K562 (cell line): ENCODE results near the gene MEAF6. TPM values are rescaled to one million over a fixed set of nuclear protein-coding genes. Genes with fewer than 3 reads are reported as not detected.
A peak's percentile ranks its signal among the peaks of the same experiment; 100 is the strongest.

Source experiments
- ARID3A ChIP-seq: IDR thresholded peaks from 2 replicates; pipeline ENCODE4 v1.6.1; 2012; ENCODE audit warnings: low read depth, low read length, improper control_type of control experiment, borderline replicate concordance
- BACH1 ChIP-seq: fragments of 200-800 bp; sonication (Bioruptor generic); IDR thresholded peaks from 2 replicates; pipeline ENCODE4 v1.6.1; 2016; ENCODE audit warnings: missing genetic modification characterization, missing compliant biosample characterization
- BHLHE40 ChIP-seq: IDR thresholded peaks from 2 replicates; pipeline ENCODE4 v1.6.1; 2011; ENCODE audit warnings: low read length, improper control_type of control experiment
- CCNT2 ChIP-seq: IDR thresholded peaks from 2 replicates; pipeline ENCODE4 v1.6.1; 2011; ENCODE audit warnings: borderline replicate concordance, low read depth, mild to moderate bottlenecking, moderate library complexity, mixed read lengths, low read length; ENCODE audit not compliant: insufficient read length; ENCODE audit errors: extremely low read depth
- DLX4 ChIP-seq: fragments of 250-450 bp; sonication (Bioruptor Pico); IDR thresholded peaks from 2 replicates; pipeline ENCODE4 v1.6.1; 2021; ENCODE audit warnings: mild to moderate bottlenecking
- ELK3 ChIP-seq: fragments of 450-650 bp; formaldehyde crosslinking; IDR thresholded peaks from 2 replicates; pipeline ENCODE4 v1.4.0; 2020; ENCODE audit warnings: mild to moderate bottlenecking
- HBP1 ChIP-seq: fragments of 450-650 bp; formaldehyde crosslinking; IDR thresholded peaks from 2 replicates; pipeline ENCODE4 v1.4.0; 2022; ENCODE audit warnings: missing genetic modification characterization
- MYC ChIP-seq, 2 experiments: fragments of 250-450 bp in 1 of 2; sonication (Bioruptor Pico) in 1 of 2; IDR thresholded peaks; 2 replicates each; pipeline versions ENCODE4 v1.5.1 to v1.6.1; 2012 to 2021; ENCODE audit warnings: low read depth in 2 of 2, borderline replicate concordance in 1 of 2, improper control_type of control experiment in 1 of 2, low read length in 1 of 2, mild to moderate bottlenecking in 1 of 2, moderate library complexity in 1 of 2
- NELFE ChIP-seq: IDR thresholded peaks from 2 replicates; pipeline ENCODE4 v1.6.1; 2011; ENCODE audit warnings: mild to moderate bottlenecking; ENCODE audit not compliant: insufficient read depth, insufficient read length
- NONO ChIP-seq, 2 experiments: fragments of 200-400 bp in 1 of 2; fragments of 450-650 bp in 1 of 2; formaldehyde crosslinking in 1 of 2; IDR thresholded peaks; 2 replicates each; pipeline ENCODE4 v1.6.1; 2017; ENCODE audit warnings: low read depth in 2 of 2, mild to moderate bottlenecking in 2 of 2, moderate library complexity in 2 of 2, low read length in 1 of 2
- PHB ChIP-seq: fragments of 250-450 bp; sonication (Bioruptor Pico); IDR thresholded peaks from 2 replicates; pipeline ENCODE4 v1.5.0; 2021
- PHF20 ChIP-seq: fragments of 450-650 bp; IDR thresholded peaks from 2 replicates; pipeline ENCODE4 v1.6.1; 2018; ENCODE audit not compliant: partially characterized antibody
- POLR2AphosphoS5 ChIP-seq: IDR thresholded peaks from 2 replicates; pipeline ENCODE4 v1.6.1; 2011; ENCODE audit warnings: mild to moderate bottlenecking, low read depth, low read length, moderate library complexity; ENCODE audit not compliant: control insufficient read depth, insufficient read depth
- RBM17 ChIP-seq: fragments of 200-400 bp; formaldehyde crosslinking; IDR thresholded peaks from 2 replicates; pipeline ENCODE4 v1.6.1; 2017; ENCODE audit warnings: low read depth, mild to moderate bottlenecking, low read length, borderline replicate concordance
- RBM39 ChIP-seq: fragments of 200-400 bp; formaldehyde crosslinking; optimal IDR thresholded peaks from 2 replicates; pipeline ENCODE3; 2018; ENCODE audit warnings: low read depth, low read length
- ZBTB17 ChIP-seq: fragments of 450-650 bp; formaldehyde crosslinking; IDR thresholded peaks from 2 replicates; pipeline ENCODE4 v1.4.0; 2020; ENCODE audit warnings: mild to moderate bottlenecking
- ZEB2 ChIP-seq: fragments of 450-650 bp; IDR thresholded peaks from 2 replicates; pipeline ENCODE4 v1.6.1; 2016
- ZNF146 ChIP-seq: IDR thresholded peaks from one replicate; pipeline ENCODE4 v1.6.1; 2018; ENCODE audit warnings: missing compliant biosample characterization; ENCODE audit not compliant: unreplicated experiment
- ZNF280B ChIP-seq: fragments of 250-450 bp; sonication (Bioruptor Pico); IDR thresholded peaks from 2 replicates; pipeline ENCODE4 v1.5.1; 2021; ENCODE audit warnings: mild to moderate bottlenecking
- ZNF507 ChIP-seq: conservative IDR thresholded peaks from 2 replicates; pipeline ENCODE4 v1.6.1; 2017; ENCODE audit warnings: missing genetic modification characterization, missing compliant biosample characterization
- ZNF589 ChIP-seq: fragments of 200-800 bp; sonication (Bioruptor generic); IDR thresholded peaks from 2 replicates; pipeline ENCODE4 v1.6.1; 2016; ENCODE audit warnings: low read depth, missing genetic modification characterization, missing compliant biosample characterization
- polyA plus RNA-seq, 8 experiments: library from polyadenylated mRNA; depleted of rRNA in 4 of 8; stranded (reverse) in 5 of 8; unstranded in 3 of 8; fragments of >200 nt; fragmentation: Nextera tagmentation in 2 of 8; fragmentation: Illumina TruSeq in 1 of 8; extraction: Ambion mirVana in 2 of 8; extraction: Trizol in 1 of 8; gene quantifications; 2 replicates each; pipeline versions ENCODE4 v1.2.1 to v1.2.3, GENCODE V29; 2011 to 2014; ENCODE audit warnings: inconsistent platforms in 1 of 8, missing spikeins in 1 of 8
- total RNA-seq, 7 experiments: library from RNA; depleted of rRNA in 6 of 7; stranded (reverse); fragments of >200 nt in 6 of 7; fragmentation: Illumina TruSeq in 2 of 7; extraction: Trizol in 2 of 7; gene quantifications; 2 replicates each; pipeline versions ENCODE4 v1.2.1 to v1.2.3, GENCODE V29; 2011 to 2021; ENCODE audit warnings: low replicate concordance in 1 of 7

MEAF6 gene
- total and polyA plus RNA-seq, 9 of the 15 experiments (the other 6 are each of a cell fraction or from before 2014, with no cell fraction given) = 55.0 to 151 (median 92.3) TPM

GRCh38 chr1:37479255-37480124, 35.1 kb downstream of the MEAF6 start (continued):
- TF ChIP-seq BHLHE40 = peak; percentile 71
- no peak for TF ChIP-seq HBP1 (CRISPR knock-in tag)
- TF ChIP-seq ARID3A = no peak; the same call in 1 of the 2 replicates
- no peak for TF ChIP-seq PHB (CRISPR knock-in tag)
- TF ChIP-seq PHF20 = no peak
- peak; percentile 85 for TF ChIP-seq ZNF589 (CRISPR knock-in tag)
- no peak for TF ChIP-seq ZNF507
- peak; percentile 93 for TF ChIP-seq MYC (IDR thresholded peaks at IDR 0.05; ENCODE audit: low read depth, low read length)
- TF ChIP-seq MYC (CRISPR knock-in tag; IDR thresholded peaks at IDR 0.05; ENCODE audit: borderline replicate concordance, low read depth) = peak; percentile 45; the same call in 1 of the 2 replicates
- no peak for TF ChIP-seq RBM39
- TF ChIP-seq ZNF146 (CRISPR knock-in tag) = no peak
- no peak for TF ChIP-seq DLX4 (CRISPR knock-in tag)
- no peak for TF ChIP-seq NELFE
- TF ChIP-seq NONO (IDR thresholded peaks at IDR 0.05; ENCODE audit: low read depth in 2 of 2, low read length in 1 of 2) = no peak; a peak in 1 of 4 replicates
- peak; percentile 61 for TF ChIP-seq CCNT2
- no peak for TF ChIP-seq ZBTB17 (CRISPR knock-in tag)
- no peak for TF ChIP-seq ELK3 (CRISPR knock-in tag)
- no peak for TF ChIP-seq ZEB2
- TF ChIP-seq BACH1 (tag) = 0 out of 2 replicates have a peak, but pooled peaks have one; percentile 15
- no peak for TF ChIP-seq ZNF280B (CRISPR knock-in tag)
- TF ChIP-seq RBM17 = no peak
- TF ChIP-seq POLR2AphosphoS5 = peak; percentile 69
